ENCODE results near the gene MAPKBP1.

The MAPKBP1 gene

GRCh38 chr15:41788262-41788661 is 14.0 kb downstream of the MAPKBP1 start:
- H3K27me3 ChIP-seq, result no peaks in the 10 kb centered on the region
- no peaks in the 10 kb centered on the region for H3K4me1 ChIP-seq (ENCODE audit: control insufficient read depth in 1 of 2, insufficient read depth in 1 of 2, low read depth in 1 of 2, low read length in 1 of 2)
- H3K27ac ChIP-seq, result no peak overlapping the region
- no peaks in the 10 kb centered on the region for H3K9me3 ChIP-seq
- no peaks in the 10 kb centered on the region for H3K36me3 ChIP-seq
- H3K4me3 ChIP-seq (ENCODE audit: low read depth in 1 of 2, low read length in 1 of 2), result no peak overlapping the region
- TF ChIP-seq CTCF (IDR thresholded peaks at IDR 0.05), result no peak

- Histone ChIP-seq H3K4me1 (ENCODE audit: control insufficient read depth in 1 of 2, insufficient read depth in 1 of 2, low read depth in 1 of 2, low read length in 1 of 2) (no peaks in the 10 kb centered on the region), H3K27me3 (no peaks in the 10 kb centered on the region), H3K36me3 (no peaks in the 10 kb centered on the region), H3K4me3 (ENCODE audit: low read depth in 1 of 2, low read length in 1 of 2) (no peak overlapping the region), H3K27ac (no peak overlapping the region), H3K9me3 (no peaks in the 10 kb centered on the region)
- TF ChIP-seq CTCF (IDR thresholded peaks at IDR 0.05), result no peak
Observed at GRCh38 chr15:41789236-41789635, 15.0 kb downstream of the MAPKBP1 start.

- no peaks in the 10 kb centered on the region for H3K36me3 ChIP-seq
- H3K4me3 ChIP-seq (ENCODE audit: low read depth in 1 of 2, low read length in 1 of 2), result no peak overlapping the region
- no peaks in the 10 kb centered on the region for H3K9me3 ChIP-seq
- H3K4me1 ChIP-seq (ENCODE audit: control insufficient read depth in 1 of 2, insufficient read depth in 1 of 2, low read depth in 1 of 2, low read length in 1 of 2), result no peaks in the 10 kb centered on the region
- no peaks in the 10 kb centered on the region for H3K27me3 ChIP-seq
- no peak overlapping the region for H3K27ac ChIP-seq
- no peak for TF ChIP-seq CTCF (IDR thresholded peaks at IDR 0.05)
Observed at GRCh38 chr15:41789662-41790061, 15.4 kb downstream of the MAPKBP1 start.

- Histone ChIP-seq H3K36me3 (no peaks in the 10 kb centered on the region), H3K4me3 (ENCODE audit: low read depth in 1 of 2, low read length in 1 of 2) (no peak overlapping the region), H3K27ac (no peak overlapping the region), H3K4me1 (ENCODE audit: control insufficient read depth in 1 of 2, insufficient read depth in 1 of 2, low read depth in 1 of 2, low read length in 1 of 2) (no peaks in the 10 kb centered on the region), H3K9me3 (no peaks in the 10 kb centered on the region), H3K27me3 (no peaks in the 10 kb centered on the region)
- TF ChIP-seq CTCF (IDR thresholded peaks at IDR 0.05), result no peak
Observed at GRCh38 chr15:41790169-41790568, 15.9 kb downstream of the MAPKBP1 start.

GRCh38 chr15:41790756-41791546 is 16.7 kb downstream of the MAPKBP1 start:
- Histone ChIP-seq H3K9me3 (no peaks in the 10 kb centered on the region), H3K27ac (no peak overlapping the region), H3K36me3 (no peaks in the 10 kb centered on the region), H3K4me3 (ENCODE audit: low read depth in 1 of 2, low read length in 1 of 2) (no peak overlapping the region), H3K27me3 (no peaks in the 10 kb centered on the region), H3K4me1 (ENCODE audit: control insufficient read depth in 1 of 2, insufficient read depth in 1 of 2, low read depth in 1 of 2, low read length in 1 of 2) (no peaks in the 10 kb centered on the region)
- TF ChIP-seq CTCF (IDR thresholded peaks at IDR 0.05), result no peak

Data from neutrophil (primary cell).